Head of caudate nucleus (tissue), 42 donors: ENCODE data around the gene SLCO3A1.

Experiments used
- DNase-seq, 42 donors: peaks; one replicate each; pipeline versions ENCODE4 v3.0.0 to v3.0.0-alpha.2; 2020 to 2021; ENCODE audit warnings: mixed read lengths in 7 of 42
- intact Hi-C: fragments of 100-400 bp; cut with DNase I; formaldehyde crosslinking; loops from one replicate; pipeline ENCODE4 v1.15.0; 2022

The SLCO3A1 gene

GRCh38 chr15:91853511-91853947, at the start of gene SLCO3A1:
Gene SLCO3A1 (plus strand): TSS chr15:91853708.
- intact Hi-C loops: loop anchor here (5.0 to 10.0 kb wide), 4 partner anchors 91 to 549 kb away; no protein-coding TSS in a partner anchor
- peak in 41 of 42 donors; percentile 43 to 93 (median 80) for DNase-seq

GRCh38 chr15:91807122-91807521, 46.4 kb upstream of the SLCO3A1 start:
- intact Hi-C loops: no loop called here
- no peak for DNase-seq

- intact Hi-C loops: no loop called here
- DNase-seq: no peak
Measured at GRCh38 chr15:91813924-91814323, 39.6 kb upstream of the SLCO3A1 start.

- no peak for DNase-seq
- intact Hi-C loops: no loop called here
Measured at GRCh38 chr15:91816942-91817341, 36.6 kb upstream of the SLCO3A1 start.

- DNase-seq: no peak
- intact Hi-C loops: no loop called here
Measured at GRCh38 chr15:91821458-91821857, 32.0 kb upstream of the SLCO3A1 start.

- peak in 8 of 42 donors; percentile 10 to 65 (median 28) for DNase-seq
- intact Hi-C loops: no loop called here
Measured at GRCh38 chr15:91824256-91824655, 29.3 kb upstream of the SLCO3A1 start.

- intact Hi-C loops: no loop called here
- DNase-seq: no peak
Measured at GRCh38 chr15:91826443-91826842, 27.1 kb upstream of the SLCO3A1 start.

- no peak for DNase-seq
- intact Hi-C loops: no loop called here
Measured at GRCh38 chr15:91833056-91833455, 20.5 kb upstream of the SLCO3A1 start.

GRCh38 chr15:91839867-91840266, 13.6 kb upstream of the SLCO3A1 start:
- intact Hi-C loops: no loop called here

GRCh38 chr15:91841861-91842260, 11.6 kb upstream of the SLCO3A1 start:
- intact Hi-C loops: no loop called here

More at GRCh38 chr15:91839867-91840266, 13.6 kb upstream of the SLCO3A1 start:
- DNase-seq: no peak

GRCh38 chr15:91844341-91844740, 9.2 kb upstream of the SLCO3A1 start:
- DNase-seq: no peak
- intact Hi-C loops: no loop called here

More at GRCh38 chr15:91841861-91842260, 11.6 kb upstream of the SLCO3A1 start:
- no peak for DNase-seq

- intact Hi-C loops: no loop called here
- DNase-seq: no peak
Measured at GRCh38 chr15:91844928-91845327, 8.6 kb upstream of the SLCO3A1 start.

GRCh38 chr15:91845720-91846119, 7.8 kb upstream of the SLCO3A1 start:
- peak in 1 of 42 donors; percentile 64 for DNase-seq
- intact Hi-C loops: no loop called here

- DNase-seq: peak in 2 of 42 donors; percentile 53 to 61
- intact Hi-C loops: no loop called here
Measured at GRCh38 chr15:91849180-91849579, 4.3 kb upstream of the SLCO3A1 start.

- no peak for DNase-seq
- intact Hi-C loops: loop anchor here (5.0 to 10.0 kb wide), 4 partner anchors 95 to 545 kb away; no protein-coding TSS in a partner anchor
Measured at GRCh38 chr15:91849749-91850161, 3.8 kb upstream of the SLCO3A1 start.

- intact Hi-C loops: loop anchor here (5.0 to 10.0 kb wide), 4 partner anchors 92 to 548 kb away; no protein-coding TSS in a partner anchor
- DNase-seq: peak; percentile 57 to 92 (median 81)
Measured at GRCh38 chr15:91852741-91853510, 582 bp upstream of the SLCO3A1 start.

GRCh38 chr15:91853948-91854638, 585 bp downstream of the SLCO3A1 start:
- intact Hi-C loops: loop anchor here (5.0 to 10.0 kb wide), 4 partner anchors 91 to 549 kb away; no protein-coding TSS in a partner anchor
- DNase-seq: peak in 38 of 42 donors; percentile 37 to 83 (median 65)

- intact Hi-C loops: loop anchor here (5.0 to 10.0 kb wide), 4 partner anchors 90 to 550 kb away; no protein-coding TSS in a partner anchor
- peak in 2 of 42 donors; percentile 37 to 43 for DNase-seq
Measured at GRCh38 chr15:91854639-91854990, 1.1 kb downstream of the SLCO3A1 start.

- DNase-seq: peak in 2 of 42 donors; percentile 32 to 41
- intact Hi-C loops: loop anchor here (10.0 kb wide), 3 partner anchors 90 to 550 kb away; no protein-coding TSS in a partner anchor
Measured at GRCh38 chr15:91855241-91855640, 1.7 kb downstream of the SLCO3A1 start.
